HepG2 (cell line): ENCODE data around the gene USP7. TPM values are rescaled to one million over a fixed set of nuclear protein-coding genes. Genes with fewer than 3 reads are reported as not detected.

ENCODE experiments used
- ATAC-seq: fragments of 200-7000 bp; cut with Tn5 transposase; 3 replicates; pipeline ENCODE4 v1.9.1; 2020; ENCODE audit warnings: mild to moderate bottlenecking, moderate library complexity
- BruUV-seq: library from RNA; stranded (reverse); fragments of 400-500 nt; replicated peaks from 2 replicates; lab custom pipeline; 2021; lab: Mats Ljungman, UMichigan
- CTCF ChIA-PET: fragments of 300-600 bp; formaldehyde crosslinking; extraction: SDS; loops from one replicate; lab custom pipeline; 2021; ENCODE audit warnings: low total read pairs, inconsistent platforms, low intra/inter-chr PET ratio; lab: Yijun Ruan, JAX
- POLR2A ChIA-PET: fragments of 350-600 bp; sonication (Branson Sonifier 250); formaldehyde crosslinking; loops from one replicate; lab custom pipeline; 2020; ENCODE audit warnings: antibody characterized with exemption, inconsistent platforms; lab: Yijun Ruan, JAX
- DNase-seq: peaks from one replicate; pipeline ENCODE4 v3.0.0-alpha.2; 2015; ENCODE audit warnings: low spot score
- FAIRE-seq: peaks from 3 replicates; lab custom pipeline; 2011; peaks lifted over from hg19 to GRCh38; lab: Jason Lieb, UNC
- H2AFZ ChIP-seq: one replicate; pipeline ENCODE4 v1.6.1; 2011; ENCODE audit warnings: low read length, inconsistent platforms
- H3K27ac ChIP-seq: fragments of 300-600 bp; 3 replicates; pipeline ENCODE4 v1.8.0; 2011; ENCODE audit warnings: mixed run types, mild to moderate bottlenecking, mixed read lengths, low read length, inconsistent platforms; ENCODE audit not compliant: insufficient read depth; ENCODE audit errors: extremely low read length
- H3K27me3 ChIP-seq, 2 experiments: fragments of 200-600 bp in 1 of 2; 2 replicates in 1 of 2; 3 replicates in 1 of 2; pipeline versions ENCODE4 v1.6.0 to v1.8.0; 2011; ENCODE audit warnings: low read length in 2 of 2, mild to moderate bottlenecking in 2 of 2, moderate library complexity in 2 of 2, inconsistent platforms in 1 of 2; ENCODE audit not compliant: insufficient read depth in 2 of 2, control insufficient read depth in 1 of 2
- H3K36me3 ChIP-seq, 2 experiments: fragments of 200-600 bp in 1 of 2; replicated peaks in 1 of 2; 2 replicates in 1 of 2; 3 replicates in 1 of 2; pipeline versions ENCODE4 v1.5.1 to v1.8.0; 2011; ENCODE audit warnings: low read length in 2 of 2, inconsistent platforms in 1 of 2; ENCODE audit not compliant: insufficient read depth in 2 of 2, control insufficient read depth in 1 of 2
- H3K4me1 ChIP-seq: 2 replicates; pipeline ENCODE4 v1.5.1; 2012; ENCODE audit warnings: low read length, inconsistent platforms; ENCODE audit not compliant: insufficient read depth
- H3K4me2 ChIP-seq: 2 replicates; pipeline ENCODE4 v1.6.0; 2011; ENCODE audit warnings: low read depth, low read length, inconsistent platforms
- H3K4me3 ChIP-seq, 3 experiments: fragments of 200-600 bp in 1 of 3; sonication (generic), shearing (Covaris generic) in 1 of 3; replicated peaks in 1 of 3; 2 replicates each; pipeline ENCODE4 v1.5.1; 2011 to 2016; ENCODE audit warnings: low read length in 3 of 3, inconsistent platforms in 2 of 3, low read depth in 2 of 3, mild to moderate bottlenecking in 2 of 3, control low read depth in 1 of 3, mixed read lengths in 1 of 3; ENCODE audit not compliant: insufficient read depth in 1 of 3
- H3K79me2 ChIP-seq: one replicate; pipeline ENCODE4 v1.6.1; 2011; ENCODE audit warnings: low read length, inconsistent platforms; ENCODE audit not compliant: insufficient read depth
- H3K9ac ChIP-seq: 2 replicates; pipeline ENCODE4 v1.6.0; 2011; ENCODE audit warnings: mild to moderate bottlenecking, low read depth, low read length, inconsistent platforms; ENCODE audit not compliant: insufficient read depth
- H3K9me3 ChIP-seq: 2 replicates; pipeline ENCODE4 v1.5.1; 2012; ENCODE audit warnings: mild to moderate bottlenecking, low read length
- H4K20me1 ChIP-seq: 2 replicates; pipeline ENCODE4 v1.6.0; 2011; ENCODE audit warnings: inconsistent platforms, mild to moderate bottlenecking, low read length, moderate library complexity; ENCODE audit not compliant: insufficient read depth
- ATF5 ChIP-seq: sonication (generic); formaldehyde crosslinking; IDR thresholded peaks from 2 replicates; pipeline ENCODE4 v1.4.0; 2020; ENCODE audit warnings: mild to moderate bottlenecking, low read depth, missing genetic modification reagents
- CBX5 ChIP-seq: sonication (generic); formaldehyde crosslinking; IDR thresholded peaks from 2 replicates; pipeline ENCODE4 v1.4.0; 2020; ENCODE audit warnings: missing genetic modification reagents, borderline replicate concordance
- DNMT1 ChIP-seq: sonication (generic); formaldehyde crosslinking; IDR thresholded peaks from 2 replicates; pipeline ENCODE4 v1.5.1; 2020; ENCODE audit warnings: mild to moderate bottlenecking, missing genetic modification reagents
- HOXA3 ChIP-seq: sonication (generic); formaldehyde crosslinking; IDR thresholded peaks from 2 replicates; pipeline ENCODE4 v1.5.0; 2020; ENCODE audit warnings: missing genetic modification reagents
- MYNN ChIP-seq: sonication (generic); formaldehyde crosslinking; IDR thresholded peaks from 2 replicates; pipeline ENCODE4 v1.4.0; 2020; ENCODE audit warnings: mild to moderate bottlenecking, low read depth, missing genetic modification reagents
- PHB2 ChIP-seq: fragments of 450-650 bp; IDR thresholded peaks from 2 replicates; pipeline ENCODE4 v1.6.1; 2018; ENCODE audit not compliant: partially characterized antibody
- POGK ChIP-seq: sonication (generic); formaldehyde crosslinking; conservative IDR thresholded peaks from 2 replicates; pipeline ENCODE4 v1.8.0; 2022; ENCODE audit warnings: mild to moderate bottlenecking, moderate library complexity, missing genetic modification reagents
- RFXANK ChIP-seq: IDR thresholded peaks from 2 replicates; pipeline ENCODE4 v1.6.1; 2016
- SMARCC2 ChIP-seq: fragments of 450-650 bp; IDR thresholded peaks from 2 replicates; pipeline ENCODE4 v1.6.1; 2017; ENCODE audit warnings: antibody characterized with exemption, mild to moderate bottlenecking
- SRSF1 ChIP-seq: fragments of 200-400 bp; formaldehyde crosslinking; optimal IDR thresholded peaks from 2 replicates; pipeline ENCODE3; 2017; ENCODE audit warnings: mild to moderate bottlenecking, low read depth, low read length, moderate library complexity
- U2AF1 ChIP-seq: fragments of 200-400 bp; formaldehyde crosslinking; optimal IDR thresholded peaks from 2 replicates; pipeline ENCODE3; 2017; ENCODE audit warnings: mild to moderate bottlenecking, low read depth, low read length
- YY1 ChIP-seq: IDR thresholded peaks from 2 replicates; pipeline ENCODE4 v1.6.1; 2011; ENCODE audit warnings: low read length, low read depth, moderate library complexity, mild to moderate bottlenecking; ENCODE audit not compliant: insufficient read depth, insufficient replicate concordance
- ZMYM2 ChIP-seq: sonication (generic); formaldehyde crosslinking; IDR thresholded peaks from 2 replicates; pipeline ENCODE4 v1.8.0; 2022; ENCODE audit warnings: mild to moderate bottlenecking, missing genetic modification reagents
- ZNF512 ChIP-seq: sonication (generic); formaldehyde crosslinking; IDR thresholded peaks from 2 replicates; pipeline ENCODE4 v1.4.0; 2020; ENCODE audit warnings: mild to moderate bottlenecking, missing genetic modification reagents
- ZNF569 ChIP-seq: sonication (generic); formaldehyde crosslinking; IDR thresholded peaks from 2 replicates; pipeline ENCODE4 v1.5.0; 2020; ENCODE audit warnings: mild to moderate bottlenecking, missing genetic modification reagents, moderate library complexity, borderline replicate concordance
- ZNF75D ChIP-seq: sonication (generic); formaldehyde crosslinking; IDR thresholded peaks from 2 replicates; pipeline ENCODE4 v1.8.1; 2023; ENCODE audit warnings: missing genetic modification reagents, mild to moderate bottlenecking, borderline replicate concordance
- ZSCAN9 ChIP-seq: IDR thresholded peaks from 2 replicates; pipeline ENCODE4 v1.6.1; 2016; ENCODE audit warnings: borderline replicate concordance
- WGBS: methylation state at CpG from one replicate; pipeline ENCODE4 v1.1.6; 2017; ENCODE audit warnings: low lambda C conversion rate; 5-methylcytosine and 5-hydroxymethylcytosine counted together
- in situ Hi-C: cut with HindIII; loops from 2 replicates; pipeline ENCODE4 v1.10.0; 2017; ENCODE audit warnings: low pct_unique_long_range_greater_than_20kb; ENCODE audit not compliant: extremely low pct_ligation_motif_present
- intact Hi-C: fragments of 100-400 bp; cut with micrococcal nuclease; formaldehyde crosslinking; loops from one replicate; pipeline ENCODE4 v1.10.0; 2022; ENCODE audit not compliant: unreplicated experiment
- polyA plus RNA-seq, 8 experiments: library from polyadenylated mRNA; depleted of rRNA in 3 of 8; stranded (reverse) in 7 of 8; unstranded in 1 of 8; fragments of >200 nt; fragmentation: Illumina TruSeq in 4 of 8; extraction: Trizol in 4 of 8; gene quantifications; 2 replicates each; pipeline versions ENCODE4 v1.2.1 to v1.2.3, GENCODE V29; 2011 to 2016; ENCODE audit warnings: low read depth in 4 of 8, missing spikeins in 1 of 8, mixed read lengths in 1 of 8; ENCODE audit not compliant: insufficient read depth in 1 of 8
- total RNA-seq, 5 experiments: library from RNA; depleted of rRNA; stranded (reverse); fragments of >200 nt; fragmentation: Illumina TruSeq; extraction: Trizol; gene quantifications; 2 replicates each; pipeline ENCODE4 v1.2.3, GENCODE V29; 2016; ENCODE audit warnings: low read depth in 1 of 5
- TF ChIP-seq, protein P1 (sequence below): fragments of 450-650 bp; IDR thresholded peaks from 2 replicates; pipeline ENCODE4 v1.6.1; 2017; ENCODE audit warnings: mild to moderate bottlenecking

The USP7 gene
- total and polyA plus RNA-seq, 2 of the 13 experiments (the other 11 are each of a cell fraction or from before 2014, with no cell fraction given), result 52.5 to 173 TPM

DNA sequence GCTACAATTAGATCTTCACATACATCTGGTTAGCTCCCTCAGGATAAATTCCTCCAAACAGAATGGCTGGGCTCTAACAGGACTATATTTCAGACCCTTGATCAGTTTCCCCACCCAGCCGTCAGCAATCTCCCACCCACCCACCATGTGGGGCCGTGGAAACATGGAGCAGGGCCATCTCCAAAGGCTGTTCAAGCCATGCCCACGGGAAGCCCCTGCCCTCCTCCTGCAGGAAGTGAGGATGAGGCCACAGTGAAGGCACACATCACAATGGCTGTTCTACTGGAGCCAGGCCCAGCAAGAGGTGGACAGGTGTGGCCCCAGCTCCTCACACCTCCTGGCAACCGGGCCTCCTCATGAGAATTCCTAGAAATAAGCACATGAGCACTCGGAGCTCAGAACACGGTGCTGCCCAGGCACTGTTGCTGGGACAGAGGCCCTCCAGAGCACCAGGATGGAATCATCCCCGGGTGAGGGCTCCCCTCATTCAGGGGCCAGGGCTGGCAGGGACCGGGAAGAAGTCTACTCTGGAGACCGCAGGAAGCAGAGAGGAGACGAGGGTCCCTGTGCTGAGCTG, 81.6 kb downstream of the USP7 start, which contains the start of gene LITAFD:
Gene LITAFD, plus strand, starts transcription at position 311 of the 577 bp plus-strand sequence. CDS start 2,005 bp downstream, outside the sequence.
- FAIRE-seq, result no peak
- Histone ChIP-seq H4K20me1 (no peaks in the 10 kb centered on the region), H3K9me3 (no peaks in the 10 kb centered on the region), H3K36me3 (peaks cover 0 to under 1% of the 10 kb centered on the region in 2 experiments; a peak in 1 of 5 replicates), H2AFZ (no peak within 1 kb of the TSS), H3K27ac (no peak within 1 kb of the TSS), H3K4me2 (peak within 1 kb of the TSS; percentile 75), H3K79me2 (no peaks in the 10 kb centered on the region), H3K4me1 (peaks cover 93% of the 10 kb centered on the region), H3K9ac (no peak within 1 kb of the TSS), H3K27me3 (peaks cover 0 to 8% of the 10 kb centered on the region in 2 experiments; a peak in 2 of 5 replicates), H3K4me3 (peak within 1 kb of the TSS in 1 of 3 experiments; percentile 34; a peak in 2 of 6 replicates)
- BruUV-seq, result no TSS peak
- ChIA-PET POLR2A (interaction anchor here (0.6 to 14.5 kb wide), 5 partner anchors 15 to 209 kb away, joined by 3 to 235 read pairs (median 4); partner anchors contain the start of genes CARHSP1 and HAPSTR1), CTCF (no interaction called here)
- intact Hi-C loops, result loop anchor here (5.0 kb wide), 3 partner anchors 65 to 210 kb away; partner anchors contain the start of gene HAPSTR1
- no peak for ATAC-seq
- 51% methylated on average over 9 of the region's 10 CpGs for WGBS
- in situ Hi-C loops, result loop anchor here (5.0 to 25.0 kb wide), 2 partner anchors 220 to 315 kb away; partner anchors contain the start of gene ABAT
- no peak for DNase-seq
- TF ChIP-seq PHB2, result no peak
- TF ChIP-seq, protein P1, sequence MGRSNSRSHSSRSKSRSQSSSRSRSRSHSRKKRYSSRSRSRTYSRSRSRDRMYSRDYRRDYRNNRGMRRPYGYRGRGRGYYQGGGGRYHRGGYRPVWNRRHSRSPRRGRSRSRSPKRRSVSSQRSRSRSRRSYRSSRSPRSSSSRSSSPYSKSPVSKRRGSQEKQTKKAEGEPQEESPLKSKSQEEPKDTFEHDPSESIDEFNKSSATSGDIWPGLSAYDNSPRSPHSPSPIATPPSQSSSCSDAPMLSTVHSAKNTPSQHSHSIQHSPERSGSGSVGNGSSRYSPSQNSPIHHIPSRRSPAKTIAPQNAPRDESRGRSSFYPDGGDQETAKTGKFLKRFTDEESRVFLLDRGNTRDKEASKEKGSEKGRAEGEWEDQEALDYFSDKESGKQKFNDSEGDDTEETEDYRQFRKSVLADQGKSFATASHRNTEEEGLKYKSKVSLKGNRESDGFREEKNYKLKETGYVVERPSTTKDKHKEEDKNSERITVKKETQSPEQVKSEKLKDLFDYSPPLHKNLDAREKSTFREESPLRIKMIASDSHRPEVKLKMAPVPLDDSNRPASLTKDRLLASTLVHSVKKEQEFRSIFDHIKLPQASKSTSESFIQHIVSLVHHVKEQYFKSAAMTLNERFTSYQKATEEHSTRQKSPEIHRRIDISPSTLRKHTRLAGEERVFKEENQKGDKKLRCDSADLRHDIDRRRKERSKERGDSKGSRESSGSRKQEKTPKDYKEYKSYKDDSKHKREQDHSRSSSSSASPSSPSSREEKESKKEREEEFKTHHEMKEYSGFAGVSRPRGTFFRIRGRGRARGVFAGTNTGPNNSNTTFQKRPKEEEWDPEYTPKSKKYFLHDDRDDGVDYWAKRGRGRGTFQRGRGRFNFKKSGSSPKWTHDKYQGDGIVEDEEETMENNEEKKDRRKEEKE, result no peak
- no peak for TF ChIP-seq YY1
- no peak for TF ChIP-seq SMARCC2
- no peak for TF ChIP-seq HOXA3 (CRISPR knock-in tag)
- TF ChIP-seq ATF5, result no peak
- no peak for TF ChIP-seq SRSF1
- TF ChIP-seq MYNN (CRISPR knock-in tag), result no peak
- no peak for TF ChIP-seq U2AF1
- no peak for TF ChIP-seq ZNF512 (CRISPR knock-in tag)
- TF ChIP-seq ZNF569, result no peak
- no peak for TF ChIP-seq POGK (CRISPR knock-in tag)
- TF ChIP-seq DNMT1, result no peak
- TF ChIP-seq ZSCAN9 (CRISPR knock-in tag), result no peak
- no peak for TF ChIP-seq ZNF75D (CRISPR knock-in tag)
- TF ChIP-seq CBX5 (CRISPR knock-in tag), result no peak
- no peak for TF ChIP-seq RFXANK (CRISPR knock-in tag)
- TF ChIP-seq ZMYM2 (CRISPR knock-in tag), result no peak
